HS-27A (cell line): ENCODE data around the gene ANKS6.
"Not testable (repeated sequence)": the region's sequence is repeated elsewhere in the genome, so short reads cannot be mapped to it uniquely, and the experiment has no call there.

Source experiments
- DNase-seq: peaks from one replicate; pipeline ENCODE4 v3.0.0-alpha.2; 2012; ENCODE audit warnings: low read depth, missing footprints

ANKS6 gene

GRCh38 chr9:98702340-98702739, 94.0 kb downstream of the ANKS6 start:
- no peak for DNase-seq

- DNase-seq, result no peak
Measured at GRCh38 chr9:98701576-98701975, 94.8 kb downstream of the ANKS6 start.

- no peak for DNase-seq
Measured at GRCh38 chr9:98700801-98701200, 95.6 kb downstream of the ANKS6 start.

GRCh38 chr9:98698856-98699255, 97.5 kb downstream of the ANKS6 start:
- no peak for DNase-seq

- no peak for DNase-seq
Measured at GRCh38 chr9:98694943-98695342, 101.4 kb downstream of the ANKS6 start.

- no peak for DNase-seq
Measured at GRCh38 chr9:98692392-98692791, 104.0 kb downstream of the ANKS6 start.

- no peak for DNase-seq
Measured at GRCh38 chr9:98691890-98692289, 104.5 kb downstream of the ANKS6 start.

- no peak for DNase-seq
Measured at GRCh38 chr9:98690686-98691085, 105.7 kb downstream of the ANKS6 start.

GRCh38 chr9:98688710-98689495, 107.5 kb downstream of the ANKS6 start:
- no peak for DNase-seq

GRCh38 chr9:98687911-98688310, 108.4 kb downstream of the ANKS6 start:
- no peak for DNase-seq

GRCh38 chr9:98686961-98687855, 109.1 kb downstream of the ANKS6 start:
- DNase-seq, result no peak

- DNase-seq, result not testable (repeated sequence)
Measured at GRCh38 chr9:98684816-98685215, 111.5 kb downstream of the ANKS6 start.
